22Rv1 (cell line): ENCODE data around the gene CCDC188.

Source experiments
- ZFX ChIP-seq: fragments of 450-650 bp; IDR thresholded peaks from 2 replicates; pipeline ENCODE4 v1.6.1; 2017; ENCODE audit warnings: antibody characterized with exemption, borderline replicate concordance
- TF ChIP-seq, protein P1 (sequence below): fragments of 450-650 bp; IDR thresholded peaks from 2 replicates; pipeline ENCODE4 v1.5.1; 2017; ENCODE audit warnings: mild to moderate bottlenecking

DNA sequence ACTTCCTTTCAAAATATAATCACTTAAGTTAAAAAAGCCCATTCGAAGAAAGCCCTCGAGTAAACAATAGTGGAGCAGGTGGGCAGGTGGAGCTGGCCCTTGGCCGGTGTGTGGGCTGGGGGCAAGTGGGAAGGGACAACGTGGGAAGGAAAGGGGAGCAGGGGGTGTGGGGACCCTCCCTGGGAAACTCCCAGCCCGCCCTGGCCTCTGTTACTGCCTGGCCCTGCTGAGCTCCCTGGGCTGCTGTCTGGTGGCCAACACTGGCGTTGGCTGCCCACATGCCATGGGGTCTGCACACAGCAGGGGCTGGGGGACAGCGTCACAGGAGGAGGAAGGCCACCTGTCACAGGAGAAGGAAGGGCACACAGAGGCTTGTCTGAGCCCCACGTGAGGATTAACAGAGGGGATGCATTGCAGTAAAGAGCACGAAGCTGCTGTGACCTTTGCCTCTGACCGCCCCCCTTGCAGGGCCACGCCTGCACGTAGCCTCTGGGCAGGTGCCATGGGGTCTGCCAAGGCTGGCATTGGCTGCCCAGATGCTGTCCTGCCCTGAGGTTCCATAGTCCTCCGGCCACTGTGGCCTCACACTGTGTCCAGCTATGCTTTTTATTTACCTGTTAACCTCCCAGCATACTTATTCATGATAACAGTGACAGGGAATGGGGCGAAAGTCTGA is 36.2 kb upstream of the CCDC188 start:
- TF ChIP-seq, protein P1, sequence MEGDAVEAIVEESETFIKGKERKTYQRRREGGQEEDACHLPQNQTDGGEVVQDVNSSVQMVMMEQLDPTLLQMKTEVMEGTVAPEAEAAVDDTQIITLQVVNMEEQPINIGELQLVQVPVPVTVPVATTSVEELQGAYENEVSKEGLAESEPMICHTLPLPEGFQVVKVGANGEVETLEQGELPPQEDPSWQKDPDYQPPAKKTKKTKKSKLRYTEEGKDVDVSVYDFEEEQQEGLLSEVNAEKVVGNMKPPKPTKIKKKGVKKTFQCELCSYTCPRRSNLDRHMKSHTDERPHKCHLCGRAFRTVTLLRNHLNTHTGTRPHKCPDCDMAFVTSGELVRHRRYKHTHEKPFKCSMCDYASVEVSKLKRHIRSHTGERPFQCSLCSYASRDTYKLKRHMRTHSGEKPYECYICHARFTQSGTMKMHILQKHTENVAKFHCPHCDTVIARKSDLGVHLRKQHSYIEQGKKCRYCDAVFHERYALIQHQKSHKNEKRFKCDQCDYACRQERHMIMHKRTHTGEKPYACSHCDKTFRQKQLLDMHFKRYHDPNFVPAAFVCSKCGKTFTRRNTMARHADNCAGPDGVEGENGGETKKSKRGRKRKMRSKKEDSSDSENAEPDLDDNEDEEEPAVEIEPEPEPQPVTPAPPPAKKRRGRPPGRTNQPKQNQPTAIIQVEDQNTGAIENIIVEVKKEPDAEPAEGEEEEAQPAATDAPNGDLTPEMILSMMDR: no peak
- TF ChIP-seq ZFX: no peak
